ENCODE results near the gene SLC35F3.

- TF ChIP-seq, protein P1, sequence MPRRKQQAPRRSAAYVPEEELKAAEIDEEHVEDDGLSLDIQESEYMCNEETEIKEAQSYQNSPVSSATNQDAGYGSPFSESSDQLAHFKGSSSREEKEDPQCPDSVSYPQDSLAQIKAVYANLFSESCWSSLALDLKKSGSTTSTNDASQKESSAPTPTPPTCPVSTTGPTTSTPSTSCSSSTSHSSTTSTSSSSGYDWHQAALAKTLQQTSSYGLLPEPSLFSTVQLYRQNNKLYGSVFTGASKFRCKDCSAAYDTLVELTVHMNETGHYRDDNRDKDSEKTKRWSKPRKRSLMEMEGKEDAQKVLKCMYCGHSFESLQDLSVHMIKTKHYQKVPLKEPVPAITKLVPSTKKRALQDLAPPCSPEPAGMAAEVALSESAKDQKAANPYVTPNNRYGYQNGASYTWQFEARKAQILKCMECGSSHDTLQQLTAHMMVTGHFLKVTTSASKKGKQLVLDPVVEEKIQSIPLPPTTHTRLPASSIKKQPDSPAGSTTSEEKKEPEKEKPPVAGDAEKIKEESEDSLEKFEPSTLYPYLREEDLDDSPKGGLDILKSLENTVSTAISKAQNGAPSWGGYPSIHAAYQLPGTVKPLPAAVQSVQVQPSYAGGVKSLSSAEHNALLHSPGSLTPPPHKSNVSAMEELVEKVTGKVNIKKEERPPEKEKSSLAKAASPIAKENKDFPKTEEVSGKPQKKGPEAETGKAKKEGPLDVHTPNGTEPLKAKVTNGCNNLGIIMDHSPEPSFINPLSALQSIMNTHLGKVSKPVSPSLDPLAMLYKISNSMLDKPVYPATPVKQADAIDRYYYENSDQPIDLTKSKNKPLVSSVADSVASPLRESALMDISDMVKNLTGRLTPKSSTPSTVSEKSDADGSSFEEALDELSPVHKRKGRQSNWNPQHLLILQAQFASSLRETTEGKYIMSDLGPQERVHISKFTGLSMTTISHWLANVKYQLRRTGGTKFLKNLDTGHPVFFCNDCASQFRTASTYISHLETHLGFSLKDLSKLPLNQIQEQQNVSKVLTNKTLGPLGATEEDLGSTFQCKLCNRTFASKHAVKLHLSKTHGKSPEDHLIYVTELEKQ (CRISPR knock-in tag; IDR thresholded peaks at IDR 0.05), result no peak
- no peak for TF ChIP-seq ZNF174 (CRISPR knock-in tag; IDR thresholded peaks at IDR 0.05)
- TF ChIP-seq, protein P2, sequence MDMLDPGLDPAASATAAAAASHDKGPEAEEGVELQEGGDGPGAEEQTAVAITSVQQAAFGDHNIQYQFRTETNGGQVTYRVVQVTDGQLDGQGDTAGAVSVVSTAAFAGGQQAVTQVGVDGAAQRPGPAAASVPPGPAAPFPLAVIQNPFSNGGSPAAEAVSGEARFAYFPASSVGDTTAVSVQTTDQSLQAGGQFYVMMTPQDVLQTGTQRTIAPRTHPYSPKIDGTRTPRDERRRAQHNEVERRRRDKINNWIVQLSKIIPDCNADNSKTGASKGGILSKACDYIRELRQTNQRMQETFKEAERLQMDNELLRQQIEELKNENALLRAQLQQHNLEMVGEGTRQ (CRISPR knock-in tag; IDR thresholded peaks at IDR 0.05), result no peak
- no peak for TF ChIP-seq POLR2B (IDR thresholded peaks at IDR 0.05; ENCODE audit: low read depth, partially characterized antibody)
- no peak for TF ChIP-seq ZFPM2 (CRISPR knock-in tag; IDR thresholded peaks at IDR 0.05)
- TF ChIP-seq TAF1 (IDR thresholded peaks at IDR 0.05; ENCODE audit: control insufficient read depth, extremely low read depth, insufficient read depth, low read length, severe bottlenecking), result no peak
- TF ChIP-seq ELF2 (CRISPR knock-in tag; IDR thresholded peaks at IDR 0.05), result no peak
- no peak for TF ChIP-seq NR2C1 (IDR thresholded peaks at IDR 0.05)
- no peak for TF ChIP-seq NR2C1 (tag; IDR thresholded peaks at IDR 0.05)
- TF ChIP-seq, protein P3, sequence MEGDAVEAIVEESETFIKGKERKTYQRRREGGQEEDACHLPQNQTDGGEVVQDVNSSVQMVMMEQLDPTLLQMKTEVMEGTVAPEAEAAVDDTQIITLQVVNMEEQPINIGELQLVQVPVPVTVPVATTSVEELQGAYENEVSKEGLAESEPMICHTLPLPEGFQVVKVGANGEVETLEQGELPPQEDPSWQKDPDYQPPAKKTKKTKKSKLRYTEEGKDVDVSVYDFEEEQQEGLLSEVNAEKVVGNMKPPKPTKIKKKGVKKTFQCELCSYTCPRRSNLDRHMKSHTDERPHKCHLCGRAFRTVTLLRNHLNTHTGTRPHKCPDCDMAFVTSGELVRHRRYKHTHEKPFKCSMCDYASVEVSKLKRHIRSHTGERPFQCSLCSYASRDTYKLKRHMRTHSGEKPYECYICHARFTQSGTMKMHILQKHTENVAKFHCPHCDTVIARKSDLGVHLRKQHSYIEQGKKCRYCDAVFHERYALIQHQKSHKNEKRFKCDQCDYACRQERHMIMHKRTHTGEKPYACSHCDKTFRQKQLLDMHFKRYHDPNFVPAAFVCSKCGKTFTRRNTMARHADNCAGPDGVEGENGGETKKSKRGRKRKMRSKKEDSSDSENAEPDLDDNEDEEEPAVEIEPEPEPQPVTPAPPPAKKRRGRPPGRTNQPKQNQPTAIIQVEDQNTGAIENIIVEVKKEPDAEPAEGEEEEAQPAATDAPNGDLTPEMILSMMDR (IDR thresholded peaks at IDR 0.05 in 2 of 3, conservative IDR thresholded peaks at IDR 0.05 in 1 of 3; ENCODE audit: insufficient read depth in 2 of 3, low read depth in 1 of 3, low read length in 3 of 3), result no peak
- no peak for TF ChIP-seq POLR2A (conservative IDR thresholded peaks at IDR 0.05)
- no peak for TF ChIP-seq EP400 (IDR thresholded peaks at IDR 0.05)
- no peak for TF ChIP-seq TFAM (CRISPR knock-in tag; conservative IDR thresholded peaks at IDR 0.05)
- no peak for TF ChIP-seq BCOR (IDR thresholded peaks at IDR 0.05)
Observed at GRCh38 chr1:234109840-234110239, 205.4 kb downstream of the SLC35F3 start.

Data from K562 (cell line).